RCC 7860 (cell line): ENCODE measurements around the gene STIP1.

Experiments
- DNase-seq: peaks from one replicate; pipeline ENCODE4 v3.0.0-alpha.2; 2015; ENCODE audit warnings: low spot score
- FAIRE-seq: peaks from 2 replicates; lab custom pipeline; 2012; peaks lifted over from hg19 to GRCh38; lab: Jason Lieb, UNC

STIP1 gene

DNA sequence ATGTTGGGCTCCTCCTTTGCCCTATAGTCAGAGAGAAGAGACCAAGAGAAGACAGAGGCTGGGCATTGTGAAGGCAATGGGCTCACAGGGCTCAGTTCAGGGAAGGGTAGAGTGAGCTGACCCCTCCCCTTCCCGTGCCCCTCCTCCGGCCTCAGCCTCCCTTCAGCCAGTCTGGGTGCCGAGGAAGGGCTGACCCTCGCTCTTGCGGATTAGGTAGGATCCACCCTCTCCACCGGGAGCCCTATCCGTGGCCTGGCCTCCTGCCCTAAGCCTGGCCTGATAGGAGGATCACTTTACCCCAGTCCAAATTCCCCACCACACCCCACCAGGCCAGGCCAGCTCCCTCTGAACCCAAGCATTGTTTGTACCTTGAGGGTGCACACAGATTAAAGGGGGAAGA lies 62.6 kb downstream of the STIP1 start:
- DNase-seq (no peak), FAIRE-seq (no peak)

- DNase-seq (no peak), FAIRE-seq (no peak)
Observed at GRCh38 chr11:64249038-64249437, 63.1 kb downstream of the STIP1 start.

- FAIRE-seq = no peak
- DNase-seq = no peak
Observed at GRCh38 chr11:64249563-64250414, 63.8 kb downstream of the STIP1 start.

GRCh38 chr11:64250415-64251015 lies 64.5 kb downstream of the STIP1 start:
- FAIRE-seq (no peak), DNase-seq (no peak)

GRCh38 chr11:64251016-64251752 lies 65.2 kb downstream of the STIP1 start, which contains the start of gene PLCB3:
Gene PLCB3, plus strand, starts transcription at chr11:64251530. Its CDS starts 120 bp downstream, at chr11:64251650.
- DNase-seq (no peak), FAIRE-seq (no peak)

GRCh38 chr11:64251753-64252002 lies 65.7 kb downstream of the STIP1 start:
- FAIRE-seq (no peak), DNase-seq (no peak)

DNA sequence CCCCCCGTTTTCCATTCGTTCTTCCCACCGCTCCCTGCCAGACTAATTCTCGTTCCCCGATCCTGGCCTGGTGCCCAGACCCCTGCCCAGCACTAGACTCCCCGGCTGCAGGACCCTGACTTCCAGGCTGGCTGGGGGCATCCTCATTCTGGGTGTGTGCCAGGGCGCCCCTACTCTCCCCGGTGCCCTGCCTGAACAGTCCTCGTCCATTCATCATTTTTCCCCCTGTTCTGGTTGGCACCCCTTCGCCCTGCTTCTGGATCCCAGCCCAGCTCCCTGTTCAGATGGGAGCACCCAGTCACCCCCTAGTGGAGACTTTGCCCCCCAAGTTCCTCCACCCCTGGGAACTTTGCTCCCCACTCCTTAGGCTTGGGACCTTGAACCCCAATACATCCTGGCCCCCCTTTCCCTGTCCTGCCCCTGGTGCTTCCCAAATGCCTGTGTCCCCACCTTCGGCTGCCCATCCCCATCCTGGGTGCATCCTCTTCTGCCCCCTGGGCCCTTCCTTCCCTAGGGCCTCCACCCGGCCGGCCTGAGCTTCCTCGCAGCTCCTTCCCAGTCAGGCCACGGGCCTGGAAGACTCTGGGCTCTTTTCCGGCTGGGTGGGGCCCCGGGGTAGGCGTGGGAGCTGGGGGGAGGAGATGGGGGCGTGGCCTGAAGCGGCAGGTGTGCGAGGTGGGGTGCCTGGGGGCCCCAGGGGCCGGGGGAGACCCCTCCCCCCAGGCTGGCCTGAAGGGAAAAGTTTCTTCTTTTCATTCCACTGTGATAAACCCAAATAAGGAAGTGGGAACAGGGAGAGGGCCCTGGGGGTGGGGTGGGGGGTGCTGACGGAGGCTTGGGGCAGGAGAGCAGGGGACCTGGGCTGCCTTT lies 66.3 kb downstream of the STIP1 start:
- peak; percentile 19 for DNase-seq
- no peak for FAIRE-seq

GRCh38 chr11:64253043-64253442 lies 67.1 kb downstream of the STIP1 start:
- no peak for DNase-seq
- FAIRE-seq = no peak

DNA sequence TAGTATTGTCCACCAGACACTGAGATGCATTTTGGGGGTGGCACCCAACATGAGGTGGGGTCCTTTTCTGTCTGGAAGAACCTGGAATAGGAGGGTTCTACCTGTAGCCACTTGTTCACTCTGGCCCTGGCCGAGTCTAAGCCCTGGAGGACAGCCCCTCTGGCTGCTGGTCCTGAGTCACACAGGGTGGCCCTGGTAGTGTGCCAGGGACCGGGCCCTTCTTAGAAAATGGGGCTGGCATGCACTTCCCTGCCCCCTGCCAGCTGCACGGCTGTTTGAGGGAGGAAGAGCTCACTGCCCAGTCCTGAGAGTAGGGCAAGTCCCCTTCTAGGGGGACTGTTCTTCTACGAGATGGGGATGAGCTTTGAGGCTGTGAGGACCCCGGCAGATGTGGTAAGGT lies 67.5 kb downstream of the STIP1 start:
- no peak for FAIRE-seq
- no peak for DNase-seq
